SU-DHL-6 (cell line): ENCODE data around the gene ATP7B.

Experiments
- CTCF ChIP-seq: fragments of 200-600 bp; sonication (generic); IDR thresholded peaks from one replicate; pipeline ENCODE4 v1.5.1; 2017; ENCODE audit warnings: antibody characterized with exemption, mild to moderate bottlenecking, low read length, moderate library complexity; ENCODE audit not compliant: insufficient read depth, poor library complexity, severe bottlenecking
- EZH2phosphoT487 ChIP-seq: fragments of 200-600 bp; sonication (generic), shearing (Covaris generic); conservative IDR thresholded peaks from 2 replicates; pipeline ENCODE4 v1.6.1; 2018; ENCODE audit warnings: mild to moderate bottlenecking, antibody characterized with exemption, low read length, moderate library complexity, mixed read lengths

GRCh38 chr13:52043675-52044074 lies 32.4 kb upstream of the ATP7B start:
- TF ChIP-seq CTCF, result no peak
- no peak for TF ChIP-seq EZH2phosphoT487
